Suppressor macrophage treated with lipopolysaccharide for 1 hour (primary cell): Measurements from ENCODE around the gene GAK.

ENCODE experiments used
- DNase-seq, 3 donors: peaks; one replicate each; pipeline ENCODE4 v3.0.0-alpha.2; 2020 to 2022

GAK gene

DNA sequence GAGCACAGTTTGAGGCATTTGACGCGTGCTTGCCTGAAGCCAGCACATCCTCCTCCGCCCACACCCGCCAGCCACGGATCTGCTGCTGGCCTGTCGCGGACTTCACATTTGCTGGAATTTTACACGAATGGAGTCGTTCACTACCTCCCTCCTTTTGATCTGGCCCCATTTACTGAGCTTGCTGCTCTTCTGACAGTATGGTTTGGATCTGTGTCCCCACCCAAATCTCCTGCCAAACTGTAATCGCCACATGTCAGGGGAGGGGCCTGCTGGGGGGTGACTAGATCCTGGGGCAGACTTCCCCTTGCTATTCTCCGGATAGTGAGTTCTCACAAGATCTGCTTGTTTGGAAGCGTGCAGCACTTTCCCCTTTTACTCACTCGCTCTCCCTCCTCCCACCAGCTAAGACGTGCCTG lies 86.3 kb downstream of the GAK start:
- DNase-seq, result no peak

DNA sequence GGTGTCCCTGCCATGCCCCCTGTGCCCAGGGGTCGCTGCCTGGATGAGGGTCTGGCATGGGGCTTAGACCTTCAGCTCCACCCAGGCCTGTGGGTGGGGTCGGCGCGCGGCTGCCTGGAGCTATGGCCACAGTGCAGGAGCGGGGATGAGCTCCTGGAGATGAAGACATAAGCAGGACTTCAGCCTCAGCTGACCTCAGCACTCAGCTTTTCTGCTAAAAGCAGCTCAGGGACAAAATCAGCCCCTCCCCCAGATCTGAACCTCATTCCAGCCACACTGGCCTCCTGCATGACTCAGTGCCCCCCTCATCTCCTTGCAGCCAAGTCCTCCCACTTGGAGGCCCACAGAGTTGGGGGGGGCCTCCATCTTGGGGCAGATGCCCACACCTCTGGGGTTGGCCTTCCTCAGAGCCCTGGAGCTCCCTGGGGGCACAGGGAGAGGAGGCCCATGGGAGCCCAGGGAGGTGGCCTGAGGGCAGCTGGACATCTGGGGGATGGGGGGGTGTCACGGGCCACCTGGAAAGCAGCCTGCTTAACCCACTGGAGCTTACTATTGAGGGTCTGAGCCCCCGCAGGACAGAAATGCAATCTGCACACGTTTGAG lies 86.8 kb downstream of the GAK start:
- no peak for DNase-seq

- DNase-seq, result no peak
Measured at GRCh38 chr4:844752-845232, 87.3 kb downstream of the GAK start.

- no peak for DNase-seq
Measured at GRCh38 chr4:839675-840443, 92.3 kb downstream of the GAK start.

GRCh38 chr4:837772-838171 lies 94.3 kb downstream of the GAK start:
- no peak for DNase-seq

DNA sequence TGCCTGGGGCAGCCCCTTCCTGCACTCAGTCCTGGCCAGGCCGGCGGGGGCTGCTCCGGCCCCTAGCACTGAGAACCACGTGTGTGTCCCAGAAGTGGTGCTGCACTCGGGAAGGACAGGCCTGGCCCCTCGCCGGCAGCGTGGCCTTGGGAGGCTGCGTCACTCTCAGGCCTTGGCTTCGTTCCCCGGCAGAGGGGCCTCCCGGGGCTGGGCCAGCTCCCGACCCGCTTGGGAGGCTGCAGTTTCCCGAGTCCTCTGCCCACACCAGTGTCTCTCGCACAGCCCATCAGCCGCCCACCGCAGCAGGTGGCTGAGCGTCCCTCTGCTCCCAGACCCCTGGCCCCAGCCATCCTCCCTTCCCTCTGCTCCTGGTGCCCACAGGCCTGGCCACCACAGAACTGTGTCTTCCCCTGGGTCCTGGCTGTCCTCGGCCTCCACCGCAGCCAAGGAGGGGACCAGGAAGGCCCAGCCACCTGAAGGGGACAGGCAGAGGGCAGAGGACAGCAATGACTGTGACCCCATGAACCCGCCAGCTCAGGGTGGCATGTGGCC lies 95.3 kb downstream of the GAK start:
- no peak for DNase-seq

GRCh38 chr4:836003-836511 lies 96.1 kb downstream of the GAK start:
- DNase-seq, result no peak

- DNase-seq, result no peak
Measured at GRCh38 chr4:835148-836002, 96.7 kb downstream of the GAK start.

DNA sequence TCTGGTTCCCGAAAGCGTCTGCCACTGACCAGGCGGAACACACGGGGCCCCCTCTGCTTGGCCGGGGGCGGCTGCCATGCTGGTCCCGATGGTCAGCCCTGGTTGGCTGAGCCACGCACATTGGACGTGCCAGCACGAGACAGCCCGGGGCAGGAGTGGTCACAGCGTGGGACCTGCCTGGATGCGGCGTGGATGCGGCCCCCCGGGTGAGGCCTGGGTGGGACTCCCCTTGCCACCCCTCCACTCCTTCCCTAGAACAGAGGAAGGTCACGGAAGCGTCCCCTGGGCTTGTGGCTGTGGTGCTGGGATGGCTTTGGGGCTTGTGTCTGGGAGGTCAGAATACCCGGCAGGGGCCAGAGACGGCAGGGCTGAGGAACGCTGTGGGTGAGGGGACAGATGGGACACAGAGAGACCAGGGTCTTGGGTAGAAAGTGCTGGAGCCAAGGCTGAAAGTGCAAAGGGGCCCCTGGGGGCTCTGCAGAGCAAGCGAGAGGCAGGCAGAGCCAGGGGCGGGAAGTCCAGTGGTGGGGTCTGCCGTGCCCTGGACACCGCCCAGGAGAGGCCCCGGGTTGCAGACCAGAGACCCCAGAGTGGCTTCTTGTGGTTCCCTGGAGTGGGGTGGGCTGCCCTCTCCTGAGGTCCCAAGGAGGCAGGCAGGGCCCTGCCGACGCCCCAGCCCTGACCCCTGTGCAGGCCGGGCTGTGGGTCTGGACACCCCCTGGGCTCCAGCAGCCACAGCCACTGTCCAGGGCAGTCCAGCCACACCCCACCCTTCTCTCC lies 97.6 kb downstream of the GAK start:
- no peak for DNase-seq

- DNase-seq, result no peak
Measured at GRCh38 chr4:833731-834367, 98.3 kb downstream of the GAK start.

DNA sequence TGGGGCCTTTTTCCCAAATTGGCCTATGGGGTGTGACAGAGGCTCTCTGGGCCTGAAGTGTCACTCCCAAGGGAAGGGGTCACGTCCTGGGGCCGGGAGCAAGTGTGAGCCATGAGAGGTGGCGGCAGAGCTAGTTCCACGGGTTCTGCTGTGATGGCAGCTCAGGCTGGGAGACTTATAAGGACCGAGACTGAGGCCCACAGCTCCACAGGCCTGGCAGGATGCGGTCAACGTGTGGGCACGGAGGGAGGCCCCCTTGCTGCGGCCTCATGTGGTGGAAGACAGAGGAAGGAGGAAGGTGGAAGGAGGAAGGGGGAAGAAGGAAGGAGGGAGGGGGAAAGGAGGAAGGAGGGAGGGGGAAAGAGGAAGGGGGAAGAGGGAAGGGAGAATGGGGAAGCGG lies 99.0 kb downstream of the GAK start:
- DNase-seq, result no peak

DNA sequence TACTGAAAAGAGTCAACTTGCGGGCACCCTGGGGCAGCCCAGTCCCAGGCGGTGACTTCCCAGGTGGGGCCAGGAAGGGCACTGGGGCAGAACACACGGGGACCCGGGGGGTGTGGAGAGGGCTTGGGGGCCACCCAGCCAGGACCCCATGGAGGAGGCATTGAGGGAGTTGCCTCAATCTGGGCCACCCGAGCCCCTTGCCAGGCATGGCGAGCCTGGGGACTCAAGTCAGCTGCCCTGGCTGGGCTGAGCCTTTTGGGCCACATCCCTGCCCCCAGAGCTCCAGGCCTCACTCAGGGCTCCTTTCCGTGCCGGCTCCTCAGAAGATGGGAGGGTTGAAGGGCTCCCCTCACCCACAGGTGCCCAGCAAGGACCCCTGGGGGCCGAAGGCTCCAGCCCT lies 99.6 kb downstream of the GAK start:
- no peak for DNase-seq

DNA sequence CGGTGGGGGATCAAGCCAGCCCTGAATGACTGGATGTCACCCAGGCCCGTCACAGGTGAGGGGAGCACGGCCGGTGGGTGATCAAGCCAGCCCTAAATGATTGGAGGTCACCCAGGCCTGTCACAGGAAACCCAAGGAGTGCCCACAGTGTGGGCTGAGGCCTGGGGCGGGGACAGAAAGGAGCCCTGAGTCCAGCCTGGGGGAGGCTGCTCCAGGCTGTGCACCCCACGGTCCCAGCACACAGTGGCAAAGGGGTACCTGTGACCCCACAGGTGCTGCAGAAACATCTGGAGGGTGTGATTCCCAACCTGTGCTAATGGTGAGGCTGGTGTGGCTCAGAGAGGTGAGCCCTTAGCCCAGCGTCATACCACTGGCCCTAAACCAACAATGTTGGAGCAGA lies 100.0 kb downstream of the GAK start:
- DNase-seq, result no peak

DNA sequence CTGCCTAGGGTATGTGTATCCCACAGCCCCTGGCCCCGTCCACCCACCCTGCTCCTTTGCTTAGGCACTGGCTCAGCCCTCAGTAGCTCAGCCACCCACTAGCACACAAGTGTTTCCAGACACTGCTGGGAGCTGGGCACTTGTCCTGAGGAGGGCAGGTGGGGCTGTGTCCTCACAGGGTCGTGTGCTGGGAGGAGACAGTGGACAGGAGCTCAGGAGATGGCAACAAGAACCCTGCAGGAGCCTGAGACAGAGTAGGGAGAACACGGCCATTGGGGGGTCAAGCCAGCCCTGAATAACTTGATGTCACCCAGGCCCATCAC lies 100.7 kb downstream of the GAK start:
- DNase-seq, result no peak

DNA sequence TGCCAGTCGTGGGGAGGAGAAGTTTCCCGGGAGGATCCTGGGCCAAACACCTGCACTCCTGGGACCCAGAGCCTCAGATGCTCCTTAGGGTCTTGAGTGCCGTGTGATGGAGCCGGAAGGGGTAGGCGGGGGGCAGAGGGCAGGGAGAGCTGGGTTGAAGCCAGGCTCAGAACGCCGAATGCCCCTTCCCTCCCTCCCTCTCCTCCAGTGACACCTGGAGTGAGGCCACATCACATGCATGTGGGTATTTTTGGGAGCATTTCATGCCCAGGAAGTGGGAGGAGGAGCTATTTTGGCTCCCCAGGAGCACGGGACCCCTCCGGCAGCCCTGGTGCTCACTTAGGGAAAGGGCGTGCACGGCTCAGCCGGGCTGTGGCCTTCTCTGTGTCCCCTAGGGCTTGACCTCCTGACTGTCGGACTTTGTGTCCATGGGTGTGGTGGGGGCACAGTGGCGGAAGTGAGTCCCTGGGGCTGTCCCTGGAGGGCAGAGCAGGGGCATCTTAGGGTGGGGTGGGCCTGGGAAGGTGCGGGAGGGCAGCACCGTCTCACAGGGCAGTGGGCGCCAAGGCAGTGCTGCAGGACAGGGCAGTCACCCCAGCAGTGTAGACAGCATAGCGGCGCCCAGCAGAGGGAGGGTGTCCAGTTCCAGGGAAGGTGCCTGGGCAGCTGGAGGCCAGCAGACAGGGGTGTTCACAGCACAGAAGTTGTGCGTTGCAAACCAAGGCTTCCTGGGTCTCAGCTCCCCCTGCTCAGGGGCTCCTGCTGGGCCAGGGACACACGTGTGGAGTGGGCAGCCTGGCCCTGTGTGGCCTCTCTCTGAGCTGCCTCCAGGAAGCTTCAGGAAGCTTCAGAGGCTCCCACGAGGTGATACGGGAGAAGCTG lies 101.3 kb downstream of the GAK start:
- DNase-seq, result no peak

- no peak for DNase-seq
Measured at GRCh38 chr4:829761-830600, 102.1 kb downstream of the GAK start.

GRCh38 chr4:829291-829690 lies 102.8 kb downstream of the GAK start:
- no peak for DNase-seq

DNA sequence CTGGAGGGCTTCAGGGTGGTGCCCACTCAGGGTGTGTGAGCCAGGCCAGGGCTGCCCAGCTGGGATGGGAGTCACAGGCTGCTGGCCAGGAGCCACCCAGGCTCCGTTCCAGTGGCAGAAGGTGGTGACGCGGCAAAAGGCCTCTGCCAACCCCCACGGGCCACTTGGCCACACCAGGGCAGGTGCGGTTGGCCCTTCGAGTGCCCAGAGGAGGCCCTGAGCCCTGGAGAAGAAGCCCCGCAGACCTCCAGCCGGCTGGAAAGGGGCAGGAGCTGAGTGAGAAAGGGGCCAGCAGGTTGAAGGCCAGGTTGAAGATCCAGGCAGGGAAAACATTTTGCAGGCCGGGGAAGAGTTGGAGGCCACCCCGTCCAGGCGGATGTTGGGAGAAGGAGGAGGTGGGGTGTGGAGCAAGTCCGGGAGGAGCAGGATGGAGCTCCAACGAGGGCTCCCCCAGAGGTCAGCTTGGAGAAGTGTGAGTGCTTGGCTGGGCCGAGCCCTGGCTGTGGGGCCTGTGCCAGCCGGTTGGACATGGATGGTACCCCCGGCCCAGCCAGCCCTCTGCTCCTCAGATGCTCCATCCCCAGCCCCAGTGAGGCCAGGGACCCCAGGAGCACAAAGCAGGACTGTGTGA lies 103.4 kb downstream of the GAK start:
- no peak for DNase-seq
